Measurements from ENCODE around the gene CCDC200.
"Not testable (repeated sequence)": the region's sequence is repeated elsewhere in the genome, so short reads cannot be mapped to it uniquely, and the experiment has no call there.

Gene CCDC200

DNA sequence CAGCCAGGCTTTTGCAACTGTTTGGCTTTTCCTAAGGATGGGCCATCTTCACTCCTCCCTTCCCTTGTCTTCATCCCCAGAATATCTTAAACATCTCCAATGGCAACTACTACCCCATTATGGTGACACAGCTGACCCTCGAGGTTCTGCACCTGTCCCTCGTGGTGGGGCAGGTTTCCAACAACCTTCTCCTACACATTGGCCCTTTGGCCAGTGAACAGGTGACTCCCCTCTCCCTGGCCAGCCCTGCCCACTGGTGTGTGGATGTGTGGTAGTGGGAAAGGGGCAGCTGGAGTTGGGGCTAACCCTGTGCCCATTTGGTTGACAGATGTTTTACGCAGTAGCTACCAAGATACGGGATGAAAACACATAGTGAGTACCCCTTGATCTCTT, 12.1 kb downstream of the CCDC200 start:
- DNase-seq (ENCODE audit: low read depth) = no peak

GRCh38 chr17:43215341-43215740, 13.1 kb downstream of the CCDC200 start:
- DNase-seq (ENCODE audit: low read depth) = no peak

- no peak for DNase-seq (ENCODE audit: low read depth)
These were observed 14.9 kb downstream of the CCDC200 start for GRCh38 chr17:43213545-43213944.

- DNase-seq (ENCODE audit: low read depth) = no peak
These were observed 15.6 kb downstream of the CCDC200 start for GRCh38 chr17:43212641-43213490.

DNA sequence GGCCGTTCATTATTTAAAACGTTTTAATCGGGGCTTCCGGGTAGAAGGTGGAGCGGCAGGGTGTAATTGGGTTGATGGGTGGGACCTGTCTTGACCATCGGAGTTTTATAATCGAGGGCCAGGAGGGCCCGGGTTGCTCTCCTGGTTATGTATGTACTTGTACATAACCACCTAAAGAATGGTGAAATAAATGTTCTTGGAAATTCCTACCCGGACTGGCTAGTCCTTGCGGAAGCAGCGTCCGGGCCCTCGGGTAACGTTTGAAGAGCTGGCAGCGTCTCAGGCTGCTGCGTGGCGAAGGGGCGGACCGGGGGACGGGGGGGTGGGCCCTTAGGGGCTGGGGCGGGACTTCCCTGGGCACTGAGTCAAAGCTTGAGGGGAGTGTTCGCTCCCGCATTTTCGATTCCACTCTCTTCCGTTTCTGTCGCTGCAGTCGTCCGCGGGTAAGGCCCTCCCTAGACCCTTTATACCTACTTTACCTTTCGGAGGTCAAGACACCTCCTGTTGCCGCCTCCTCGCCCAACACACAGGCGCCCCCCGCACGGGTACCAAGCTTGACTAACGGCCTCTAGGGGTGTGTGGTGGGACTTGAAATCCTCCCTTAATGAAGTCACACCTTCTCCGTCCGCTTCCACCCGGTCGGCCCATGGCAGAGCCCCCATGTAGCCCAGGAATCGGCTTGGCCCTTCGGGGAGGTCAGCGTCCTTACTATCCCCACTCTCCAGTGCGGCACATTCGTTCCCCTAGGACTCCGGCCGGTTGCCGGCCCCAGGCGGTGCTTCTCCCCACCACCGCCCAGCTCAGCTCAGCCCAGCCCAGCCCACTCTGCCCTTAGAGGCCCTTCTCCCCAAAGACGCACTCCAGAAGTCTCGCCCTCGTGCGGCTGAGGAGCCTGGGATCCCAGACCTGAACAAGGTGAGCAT, 16.7 kb downstream of the CCDC200 start, which contains the start of gene TMEM106A:
TMEM106A (plus strand) TSS at position 396 of the 923 bp plus-strand sequence. CDS start 1,167 bp downstream, outside the sequence.
- DNase-seq (ENCODE audit: low read depth) = peak; percentile 59

DNA sequence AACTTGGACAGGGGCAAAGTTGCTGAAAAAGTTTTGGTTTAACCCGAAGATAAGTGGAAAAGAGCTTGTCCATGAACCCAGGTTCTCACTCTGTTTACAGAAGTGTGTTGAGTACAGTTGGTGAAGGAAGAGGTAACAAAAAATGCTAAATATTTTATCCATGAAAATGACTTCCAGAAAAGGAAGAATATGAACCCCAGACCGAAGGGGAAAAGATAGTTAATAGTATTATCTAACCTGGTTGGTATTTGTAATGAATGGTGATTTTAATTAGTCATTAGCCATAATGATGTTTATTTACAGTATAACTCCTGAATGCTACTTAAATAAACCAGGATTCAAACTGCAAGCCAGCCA, 17.3 kb downstream of the CCDC200 start:
- no peak for DNase-seq (ENCODE audit: low read depth)

DNA sequence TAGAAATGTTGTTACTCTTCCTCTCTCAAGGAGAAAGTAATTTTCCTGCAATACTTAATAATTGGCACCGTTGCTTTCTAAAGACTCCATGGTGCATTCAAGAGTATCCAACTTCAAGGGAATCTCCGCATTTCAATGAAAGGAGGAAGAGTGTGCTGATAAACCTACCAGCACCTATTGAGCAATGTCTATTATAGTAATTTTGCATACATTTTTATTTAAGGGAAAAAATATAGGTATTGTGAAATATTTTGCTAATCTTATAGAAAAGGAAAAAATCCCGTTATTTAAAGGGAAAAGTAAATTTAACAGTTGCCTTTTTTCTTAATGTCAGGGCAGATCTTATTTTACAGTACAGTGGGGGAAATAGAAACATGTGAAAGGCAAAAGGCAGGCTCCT, 17.8 kb downstream of the CCDC200 start:
- no peak for DNase-seq (ENCODE audit: low read depth)

GRCh38 chr17:43203013-43203412, 25.4 kb downstream of the CCDC200 start:
- DNase-seq (ENCODE audit: low read depth) = not testable (repeated sequence)

DNA sequence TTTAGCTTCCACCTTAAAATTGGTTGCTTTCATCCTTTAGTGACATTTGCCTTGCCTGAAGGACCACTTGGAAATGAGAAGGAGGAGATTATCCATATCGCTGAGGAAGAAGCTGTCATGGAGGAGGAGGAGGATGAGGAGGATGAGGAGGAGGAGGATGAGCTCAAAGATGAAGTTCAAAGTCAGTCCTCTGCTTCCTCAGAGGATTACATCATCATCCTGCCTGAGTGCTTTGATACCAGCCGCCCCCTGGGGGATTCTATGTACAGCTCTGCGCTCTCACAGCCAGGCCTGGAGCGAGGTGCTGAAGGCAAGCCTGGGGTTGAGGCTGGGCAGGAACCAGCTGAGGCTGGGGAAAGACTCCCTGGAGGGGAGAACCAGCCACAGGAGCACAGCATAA, 28.3 kb downstream of the CCDC200 start:
- DNase-seq (ENCODE audit: low read depth) = no peak

GRCh38 chr17:43199633-43200032, 28.8 kb downstream of the CCDC200 start:
- no peak for DNase-seq (ENCODE audit: low read depth)

DNA sequence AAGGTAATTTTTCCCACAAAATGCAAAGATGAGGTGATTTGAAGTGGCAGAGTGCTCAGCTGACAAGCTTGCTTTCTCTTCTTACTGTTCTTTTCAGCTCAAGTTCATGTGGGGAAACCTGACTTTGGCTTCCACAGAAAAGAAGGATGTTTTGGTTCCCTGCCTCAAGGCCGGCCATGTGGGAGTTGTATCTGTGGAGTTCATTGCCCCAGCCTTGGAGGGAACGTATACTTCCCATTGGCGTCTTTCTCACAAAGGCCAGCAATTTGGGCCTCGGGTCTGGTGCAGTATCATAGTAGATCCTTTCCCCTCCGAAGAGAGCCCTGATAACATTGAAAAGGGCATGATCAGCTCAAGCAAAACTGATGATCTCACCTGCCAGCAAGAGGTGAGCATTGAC, 35.2 kb downstream of the CCDC200 start:
- DNase-seq (ENCODE audit: low read depth) = no peak

GRCh38 chr17:43186656-43187055, 41.8 kb downstream of the CCDC200 start:
- not testable (repeated sequence) for DNase-seq (ENCODE audit: low read depth)

- no peak for DNase-seq (ENCODE audit: low read depth)
These were observed 44.5 kb downstream of the CCDC200 start for GRCh38 chr17:43183921-43184320.

DNA sequence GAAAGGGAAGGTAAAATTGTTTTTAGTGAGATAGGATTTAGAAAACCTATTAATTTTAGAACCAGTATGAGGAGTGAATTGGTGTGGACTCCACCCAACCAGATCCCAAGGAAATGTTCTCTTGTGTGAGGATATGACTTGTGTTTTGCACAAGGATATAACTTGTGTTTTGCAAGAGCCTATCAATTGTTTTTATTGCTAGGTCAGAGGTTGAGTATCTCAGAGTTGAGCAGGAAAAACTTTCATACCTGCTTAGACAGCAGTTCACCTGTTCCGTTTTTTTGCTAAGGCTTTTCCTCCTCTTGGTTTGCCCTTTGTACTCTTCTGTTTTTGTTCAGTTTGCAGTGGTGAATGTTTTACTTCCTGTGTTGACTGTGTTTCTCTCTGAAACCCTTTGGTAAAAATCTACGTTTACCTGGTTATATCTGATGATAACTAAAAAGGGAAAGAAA, 52.3 kb downstream of the CCDC200 start:
- no peak for DNase-seq (ENCODE audit: low read depth)

GRCh38 chr17:43175213-43176118, 53.0 kb downstream of the CCDC200 start:
- no peak for DNase-seq (ENCODE audit: low read depth)

DNA sequence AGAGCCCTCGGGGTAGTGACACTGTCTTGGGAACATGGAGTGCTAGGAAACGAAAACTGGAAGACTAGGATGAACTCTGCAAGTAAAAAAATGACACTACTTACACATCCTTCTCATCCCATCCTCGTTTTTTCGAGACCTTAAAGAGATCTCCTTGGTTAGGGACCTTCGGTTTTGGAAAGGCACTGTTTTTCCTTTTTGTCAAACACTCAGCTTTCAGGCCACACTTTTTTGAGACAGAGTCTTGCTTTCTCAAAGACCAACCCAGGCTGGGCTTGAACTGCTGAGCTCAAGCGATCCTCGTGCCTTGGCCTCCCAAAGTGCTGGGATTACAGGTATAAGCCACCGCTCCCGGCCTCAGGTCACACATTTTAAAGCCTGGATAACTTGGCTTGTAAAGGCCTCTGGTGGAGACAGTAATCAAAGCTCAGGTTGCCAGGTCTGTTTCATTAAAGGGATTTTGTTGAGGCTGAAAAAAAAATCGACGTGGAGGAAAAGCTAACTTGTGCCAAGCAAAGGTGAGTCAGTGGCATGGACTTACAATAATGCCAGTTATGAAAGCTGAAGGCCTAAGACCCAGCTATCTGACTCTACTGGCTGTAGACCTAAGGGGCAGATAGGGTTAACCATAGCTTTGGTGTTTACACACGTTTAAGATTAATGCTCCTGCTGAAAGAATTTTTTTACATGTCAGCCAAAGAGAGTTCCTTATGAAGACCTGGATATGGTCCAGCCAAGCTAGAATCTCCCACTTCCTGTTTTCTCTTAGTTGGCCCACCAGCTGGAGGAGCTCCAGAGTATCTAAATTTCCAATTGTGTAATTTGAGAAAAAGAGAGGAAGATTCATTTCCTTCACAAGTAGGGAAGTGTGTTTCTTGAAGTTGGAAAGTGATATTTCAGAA, 56.6 kb downstream of the CCDC200 start:
- DNase-seq (ENCODE audit: low read depth) = no peak
